HEK293 (cell line): Measurements from ENCODE around the gene SLC2A4.

Experiments
- CTCF ChIA-PET: fragments of 350-600 bp; formaldehyde crosslinking; extraction: SDS; loops from one replicate; lab custom pipeline; 2021; ENCODE audit warnings: antibody characterized with exemption; lab: Yijun Ruan, JAX
- POLR2A ChIA-PET: fragments of 300-600 bp; formaldehyde crosslinking; extraction: SDS; loops from one replicate; lab custom pipeline; 2020; ENCODE audit warnings: antibody characterized with exemption, inconsistent platforms; lab: Yijun Ruan, JAX
- H3K27ac ChIP-seq: fragments of 200-500 bp; sonication (Bioruptor generic); 2 replicates; pipeline ENCODE4 v1.5.1; 2014; ENCODE audit warnings: low read depth, low read length, control low read depth, inconsistent platforms; ENCODE audit errors: extremely low read depth
- H3K36me3 ChIP-seq, 2 experiments: fragments of 200-500 bp in 1 of 2; sonication (Bioruptor generic) in 1 of 2; 1 replicate in 1 of 2; 2 replicates in 1 of 2; pipeline ENCODE4 v1.5.1; 2014 to 2017; ENCODE audit warnings: inconsistent platforms in 2 of 2, low read length in 2 of 2; ENCODE audit not compliant: control insufficient read depth in 2 of 2, insufficient read depth in 1 of 2
- H3K4me1 ChIP-seq: fragments of 200-500 bp; sonication (Bioruptor generic); 2 replicates; pipeline ENCODE4 v1.5.1; 2014; ENCODE audit warnings: mild to moderate bottlenecking, low read length, inconsistent platforms; ENCODE audit not compliant: control insufficient read depth, insufficient read depth
- H3K4me3 ChIP-seq: 2 replicates; pipeline ENCODE4 v1.5.1; 2011; ENCODE audit warnings: low read depth, mild to moderate bottlenecking, control low read depth, low read length, moderate library complexity
- H3K9me3 ChIP-seq: fragments of 200-500 bp; sonication (Bioruptor generic); 2 replicates; pipeline ENCODE4 v1.5.1; 2014; ENCODE audit warnings: low read depth, low read length, inconsistent platforms; ENCODE audit not compliant: control insufficient read depth, insufficient read depth
- FEZF1 ChIP-seq: fragments of 450-650 bp; formaldehyde crosslinking; IDR thresholded peaks from 2 replicates; pipeline ENCODE4 v1.5.1; 2016; ENCODE audit warnings: missing biosample characterization, missing genetic modification characterization
- HOXC10 ChIP-seq: sonication (generic); formaldehyde crosslinking; IDR thresholded peaks from 2 replicates; pipeline ENCODE4 v1.8.1; 2023; ENCODE audit warnings: mild to moderate bottlenecking, missing genetic modification reagents
- KLF8 ChIP-seq: fragments of 450-650 bp; formaldehyde crosslinking; IDR thresholded peaks from 2 replicates; pipeline ENCODE4 v1.5.1; 2016; ENCODE audit warnings: missing biosample characterization, missing genetic modification characterization
- PATZ1 ChIP-seq: fragments of 450-650 bp; formaldehyde crosslinking; IDR thresholded peaks from 2 replicates; pipeline ENCODE4 v1.5.1; 2016; ENCODE audit warnings: missing biosample characterization, missing genetic modification characterization
- REST ChIP-seq: fragments of 450-650 bp; formaldehyde crosslinking; IDR thresholded peaks from 2 replicates; pipeline ENCODE4 v1.5.1; 2016; ENCODE audit warnings: missing biosample characterization, missing genetic modification characterization
- ZBTB8A ChIP-seq: fragments of 450-650 bp; formaldehyde crosslinking; IDR thresholded peaks from 2 replicates; pipeline ENCODE4 v1.5.1; 2016; ENCODE audit warnings: missing biosample characterization, missing genetic modification characterization
- ZNF114 ChIP-seq: fragments of 450-650 bp; formaldehyde crosslinking; IDR thresholded peaks from 2 replicates; pipeline ENCODE4 v1.5.0; 2017; ENCODE audit warnings: missing biosample characterization, missing genetic modification characterization
- ZNF133 ChIP-seq: fragments of 450-650 bp; formaldehyde crosslinking; IDR thresholded peaks from 2 replicates; pipeline ENCODE4 v1.5.1; 2016; ENCODE audit warnings: missing biosample characterization, missing genetic modification characterization
- ZNF324 ChIP-seq: fragments of 450-650 bp; formaldehyde crosslinking; IDR thresholded peaks from 2 replicates; pipeline ENCODE4 v1.5.1; 2016; ENCODE audit warnings: missing biosample characterization, missing genetic modification characterization
- ZNF426 ChIP-seq: fragments of 450-650 bp; formaldehyde crosslinking; IDR thresholded peaks from 2 replicates; pipeline ENCODE4 v1.5.1; 2017; ENCODE audit warnings: missing biosample characterization, missing genetic modification characterization, mild to moderate bottlenecking, inconsistent platforms, moderate library complexity
- ZNF449 ChIP-seq: fragments of 450-650 bp; formaldehyde crosslinking; IDR thresholded peaks from 2 replicates; pipeline ENCODE4 v1.5.1; 2017; ENCODE audit warnings: missing biosample characterization, mild to moderate bottlenecking, missing genetic modification characterization, moderate library complexity
- ZNF513 ChIP-seq: fragments of 450-650 bp; IDR thresholded peaks from 2 replicates; pipeline ENCODE4 v1.5.1; 2018; ENCODE audit warnings: missing biosample characterization, missing genetic modification characterization
- ZNF596 ChIP-seq: fragments of 450-650 bp; IDR thresholded peaks from 2 replicates; pipeline ENCODE4 v1.5.0; 2018; ENCODE audit warnings: missing biosample characterization, mild to moderate bottlenecking, missing genetic modification characterization, moderate library complexity
- ZNF785 ChIP-seq: fragments of 450-650 bp; formaldehyde crosslinking; IDR thresholded peaks from 2 replicates; pipeline ENCODE4 v1.5.1; 2016; ENCODE audit warnings: missing biosample characterization, missing genetic modification characterization
- ZSCAN18 ChIP-seq: fragments of 450-650 bp; formaldehyde crosslinking; IDR thresholded peaks from 2 replicates; pipeline ENCODE4 v1.5.1; 2016; ENCODE audit warnings: missing biosample characterization, missing genetic modification characterization

SLC2A4 gene

GRCh38 chr17:7252176-7253043, 29.1 kb upstream of the SLC2A4 start, which contains the start of gene ELP5 (continued):
- TF ChIP-seq ZSCAN18 (peak; percentile 45; the same call in 1 of the 2 replicates), ZNF449 (tag by site-specific recombination) (peak; percentile 90), ZNF133 (tag by site-specific recombination) (no peak), ZNF513 (tag by site-specific recombination) (peak; percentile 73), FEZF1 (tag by site-specific recombination) (peak; percentile 21; the same call in 1 of the 2 replicates), PATZ1 (tag by site-specific recombination) (peak; percentile 100), ZNF324 (tag by site-specific recombination) (peak; percentile 70), REST (tag by site-specific recombination) (0 out of 2 replicates have a peak, but pooled peaks have one; percentile 26), ZBTB8A (tag by site-specific recombination) (peak; percentile 91), KLF8 (tag by site-specific recombination) (peak; percentile 88), HOXC10 (CRISPR knock-in tag) (no peak), ZNF596 (0 out of 2 replicates have a peak, but pooled peaks have one; percentile 25)

- CTCF ChIA-PET, result no interaction called here
- Histone ChIP-seq H3K36me3 (peaks cover 39 to 57% of the 10 kb centered on the region in 2 experiments), H3K27ac (peak overlapping the region; percentile 92), H3K4me3 (peak overlapping the region; percentile 91), H3K4me1 (peaks cover 13% of the 10 kb centered on the region; the same call in 1 of the 2 replicates), H3K9me3 (no peaks in the 10 kb centered on the region)
- POLR2A ChIA-PET, result interaction anchor here (0.6 to 2.5 kb wide), 2 partner anchors 11 to 150 kb away, joined by 5 to 10 read pairs; no protein-coding TSS in a partner anchor
- TF ChIP-seq ZNF114 (tag by site-specific recombination), result no peak
- no peak for TF ChIP-seq ZNF449 (tag by site-specific recombination)
- TF ChIP-seq ZNF785, result no peak
- no peak for TF ChIP-seq ZNF426 (tag by site-specific recombination)
These were observed 28.4 kb upstream of the SLC2A4 start for GRCh38 chr17:7253082-7253481.
